GM23338 (cell line): ENCODE measurements around the gene ITIH4.

Source experiments
- CREB1 ChIP-seq: fragments of 250-450 bp; sonication (Bioruptor Pico); IDR thresholded peaks from 2 replicates; pipeline ENCODE4 v1.5.0; 2020; ENCODE audit warnings: low read depth, mild to moderate bottlenecking, moderate library complexity
- EZH2 ChIP-seq: fragments of 200-600 bp; sonication (generic); IDR thresholded peaks from one replicate; pipeline ENCODE4 v1.8.0; 2017; ENCODE audit warnings: antibody characterized with exemption, mild to moderate bottlenecking, low read depth; ENCODE audit not compliant: unreplicated experiment
- EZH2phosphoT487 ChIP-seq: fragments of 200-600 bp; sonication (generic); IDR thresholded peaks from one replicate; pipeline ENCODE4 v1.8.1; 2018; ENCODE audit warnings: antibody characterized with exemption; ENCODE audit not compliant: unreplicated experiment
- JUNB ChIP-seq: IDR thresholded peaks from one replicate; pipeline ENCODE4 v1.6.1; 2016; ENCODE audit warnings: antibody characterized with exemption; ENCODE audit not compliant: unreplicated experiment
- NANOG ChIP-seq: IDR thresholded peaks from 2 replicates; pipeline ENCODE4 v1.6.1; 2016; ENCODE audit warnings: antibody characterized with exemption, borderline replicate concordance
- POLR2AphosphoS5 ChIP-seq: IDR thresholded peaks from 2 replicates; pipeline ENCODE4 v1.6.1; 2016; ENCODE audit warnings: antibody characterized with exemption, low read depth
- STAT1 ChIP-seq: IDR thresholded peaks from one replicate; pipeline ENCODE4 v1.6.1; 2016; ENCODE audit warnings: antibody characterized with exemption; ENCODE audit not compliant: unreplicated experiment
- ZNF114 ChIP-seq: fragments of 250-450 bp; sonication (Bioruptor Pico); IDR thresholded peaks from 2 replicates; pipeline ENCODE4 v1.5.0; 2020; ENCODE audit warnings: mild to moderate bottlenecking, moderate library complexity
- TF ChIP-seq, protein P1 (sequence below), 2 experiments: fragments of 200-600 bp in 1 of 2; sonication (generic) in 1 of 2; conservative IDR thresholded peaks; 2 replicates each; pipeline versions ENCODE4 v1.5.1 to v1.6.1; 2016 to 2017; ENCODE audit warnings: antibody characterized with exemption in 2 of 2, low read depth in 2 of 2, mild to moderate bottlenecking in 2 of 2, moderate library complexity in 1 of 2
- TF ChIP-seq, protein P2 (sequence below): IDR thresholded peaks from one replicate; pipeline ENCODE4 v1.6.1; 2018; ENCODE audit warnings: antibody characterized with exemption; ENCODE audit not compliant: unreplicated experiment
- TF ChIP-seq, protein P3 (sequence below): IDR thresholded peaks from 2 replicates; pipeline ENCODE4 v1.6.1; 2016; ENCODE audit warnings: antibody characterized with exemption

DNA sequence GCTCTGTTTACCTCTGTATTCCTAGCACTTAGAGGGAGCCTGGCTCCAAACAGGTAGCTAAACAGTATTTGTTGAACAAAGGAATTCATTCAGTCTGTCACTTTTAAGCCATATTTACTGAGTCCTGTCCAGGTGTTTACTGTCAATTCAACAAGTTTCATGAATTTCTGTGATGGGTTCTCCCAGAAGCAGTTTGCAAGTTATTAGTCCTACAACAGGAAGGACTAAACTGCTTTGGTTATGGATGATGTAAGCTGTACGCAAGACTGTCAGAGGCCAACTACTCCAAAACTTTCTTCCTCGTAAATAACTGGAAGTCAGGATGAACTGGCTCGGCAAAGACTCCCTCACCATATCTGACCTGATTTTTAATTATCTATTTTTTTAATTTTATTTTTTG, 41.8 kb upstream of the ITIH4 start:
- TF ChIP-seq EZH2phosphoT487 (no peak), POLR2AphosphoS5 (no peak), EZH2 (no peak), CREB1 (CRISPR knock-in tag) (no peak), ZNF114 (CRISPR knock-in tag) (no peak), NANOG (no peak), STAT1 (no peak), JUNB (no peak)
- TF ChIP-seq, protein P1, sequence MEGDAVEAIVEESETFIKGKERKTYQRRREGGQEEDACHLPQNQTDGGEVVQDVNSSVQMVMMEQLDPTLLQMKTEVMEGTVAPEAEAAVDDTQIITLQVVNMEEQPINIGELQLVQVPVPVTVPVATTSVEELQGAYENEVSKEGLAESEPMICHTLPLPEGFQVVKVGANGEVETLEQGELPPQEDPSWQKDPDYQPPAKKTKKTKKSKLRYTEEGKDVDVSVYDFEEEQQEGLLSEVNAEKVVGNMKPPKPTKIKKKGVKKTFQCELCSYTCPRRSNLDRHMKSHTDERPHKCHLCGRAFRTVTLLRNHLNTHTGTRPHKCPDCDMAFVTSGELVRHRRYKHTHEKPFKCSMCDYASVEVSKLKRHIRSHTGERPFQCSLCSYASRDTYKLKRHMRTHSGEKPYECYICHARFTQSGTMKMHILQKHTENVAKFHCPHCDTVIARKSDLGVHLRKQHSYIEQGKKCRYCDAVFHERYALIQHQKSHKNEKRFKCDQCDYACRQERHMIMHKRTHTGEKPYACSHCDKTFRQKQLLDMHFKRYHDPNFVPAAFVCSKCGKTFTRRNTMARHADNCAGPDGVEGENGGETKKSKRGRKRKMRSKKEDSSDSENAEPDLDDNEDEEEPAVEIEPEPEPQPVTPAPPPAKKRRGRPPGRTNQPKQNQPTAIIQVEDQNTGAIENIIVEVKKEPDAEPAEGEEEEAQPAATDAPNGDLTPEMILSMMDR (conservative IDR thresholded peaks at IDR 0.05; ENCODE audit: low read depth in 2 of 2): no peak
- TF ChIP-seq, protein P2, sequence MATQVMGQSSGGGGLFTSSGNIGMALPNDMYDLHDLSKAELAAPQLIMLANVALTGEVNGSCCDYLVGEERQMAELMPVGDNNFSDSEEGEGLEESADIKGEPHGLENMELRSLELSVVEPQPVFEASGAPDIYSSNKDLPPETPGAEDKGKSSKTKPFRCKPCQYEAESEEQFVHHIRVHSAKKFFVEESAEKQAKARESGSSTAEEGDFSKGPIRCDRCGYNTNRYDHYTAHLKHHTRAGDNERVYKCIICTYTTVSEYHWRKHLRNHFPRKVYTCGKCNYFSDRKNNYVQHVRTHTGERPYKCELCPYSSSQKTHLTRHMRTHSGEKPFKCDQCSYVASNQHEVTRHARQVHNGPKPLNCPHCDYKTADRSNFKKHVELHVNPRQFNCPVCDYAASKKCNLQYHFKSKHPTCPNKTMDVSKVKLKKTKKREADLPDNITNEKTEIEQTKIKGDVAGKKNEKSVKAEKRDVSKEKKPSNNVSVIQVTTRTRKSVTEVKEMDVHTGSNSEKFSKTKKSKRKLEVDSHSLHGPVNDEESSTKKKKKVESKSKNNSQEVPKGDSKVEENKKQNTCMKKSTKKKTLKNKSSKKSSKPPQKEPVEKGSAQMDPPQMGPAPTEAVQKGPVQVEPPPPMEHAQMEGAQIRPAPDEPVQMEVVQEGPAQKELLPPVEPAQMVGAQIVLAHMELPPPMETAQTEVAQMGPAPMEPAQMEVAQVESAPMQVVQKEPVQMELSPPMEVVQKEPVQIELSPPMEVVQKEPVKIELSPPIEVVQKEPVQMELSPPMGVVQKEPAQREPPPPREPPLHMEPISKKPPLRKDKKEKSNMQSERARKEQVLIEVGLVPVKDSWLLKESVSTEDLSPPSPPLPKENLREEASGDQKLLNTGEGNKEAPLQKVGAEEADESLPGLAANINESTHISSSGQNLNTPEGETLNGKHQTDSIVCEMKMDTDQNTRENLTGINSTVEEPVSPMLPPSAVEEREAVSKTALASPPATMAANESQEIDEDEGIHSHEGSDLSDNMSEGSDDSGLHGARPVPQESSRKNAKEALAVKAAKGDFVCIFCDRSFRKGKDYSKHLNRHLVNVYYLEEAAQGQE: no peak
- TF ChIP-seq, protein P3, sequence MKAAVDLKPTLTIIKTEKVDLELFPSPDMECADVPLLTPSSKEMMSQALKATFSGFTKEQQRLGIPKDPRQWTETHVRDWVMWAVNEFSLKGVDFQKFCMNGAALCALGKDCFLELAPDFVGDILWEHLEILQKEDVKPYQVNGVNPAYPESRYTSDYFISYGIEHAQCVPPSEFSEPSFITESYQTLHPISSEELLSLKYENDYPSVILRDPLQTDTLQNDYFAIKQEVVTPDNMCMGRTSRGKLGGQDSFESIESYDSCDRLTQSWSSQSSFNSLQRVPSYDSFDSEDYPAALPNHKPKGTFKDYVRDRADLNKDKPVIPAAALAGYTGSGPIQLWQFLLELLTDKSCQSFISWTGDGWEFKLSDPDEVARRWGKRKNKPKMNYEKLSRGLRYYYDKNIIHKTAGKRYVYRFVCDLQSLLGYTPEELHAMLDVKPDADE: no peak
